A549 (cell line): Measurements from ENCODE around the gene SAXO2.

Source experiments
- SREBF2 ChIP-seq: fragments of 450-650 bp; IDR thresholded peaks from 2 replicates; pipeline ENCODE4 v1.6.1; 2014; ENCODE audit warnings: mild to moderate bottlenecking, moderate library complexity
- TF ChIP-seq, protein P1 (sequence below): fragments of >200 bp; sonication (Bioruptor Twin); formaldehyde crosslinking; IDR thresholded peaks from 3 replicates; pipeline ENCODE4 v1.5.1; 2016

GRCh38 chr15:82300883-82301282, 38.3 kb downstream of the SAXO2 start:
- TF ChIP-seq, protein P1, sequence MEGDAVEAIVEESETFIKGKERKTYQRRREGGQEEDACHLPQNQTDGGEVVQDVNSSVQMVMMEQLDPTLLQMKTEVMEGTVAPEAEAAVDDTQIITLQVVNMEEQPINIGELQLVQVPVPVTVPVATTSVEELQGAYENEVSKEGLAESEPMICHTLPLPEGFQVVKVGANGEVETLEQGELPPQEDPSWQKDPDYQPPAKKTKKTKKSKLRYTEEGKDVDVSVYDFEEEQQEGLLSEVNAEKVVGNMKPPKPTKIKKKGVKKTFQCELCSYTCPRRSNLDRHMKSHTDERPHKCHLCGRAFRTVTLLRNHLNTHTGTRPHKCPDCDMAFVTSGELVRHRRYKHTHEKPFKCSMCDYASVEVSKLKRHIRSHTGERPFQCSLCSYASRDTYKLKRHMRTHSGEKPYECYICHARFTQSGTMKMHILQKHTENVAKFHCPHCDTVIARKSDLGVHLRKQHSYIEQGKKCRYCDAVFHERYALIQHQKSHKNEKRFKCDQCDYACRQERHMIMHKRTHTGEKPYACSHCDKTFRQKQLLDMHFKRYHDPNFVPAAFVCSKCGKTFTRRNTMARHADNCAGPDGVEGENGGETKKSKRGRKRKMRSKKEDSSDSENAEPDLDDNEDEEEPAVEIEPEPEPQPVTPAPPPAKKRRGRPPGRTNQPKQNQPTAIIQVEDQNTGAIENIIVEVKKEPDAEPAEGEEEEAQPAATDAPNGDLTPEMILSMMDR: no peak
- no peak for TF ChIP-seq SREBF2
